Spleen (tissue), 11 donors: ENCODE results near the gene POC5. TPM values are rescaled to one million over a fixed set of nuclear protein-coding genes. Genes with fewer than 3 reads are reported as not detected.
"Not testable (repeated sequence)": the region's sequence is repeated elsewhere in the genome, so short reads cannot be mapped to it uniquely, and the experiment has no call there.

Experiments
- DNase-seq: peaks from one replicate; pipeline ENCODE4 v3.0.0-alpha.2; 2020
- H3K27ac ChIP-seq, 8 donors: fragments of 200-600 bp; sonication (generic) in 7 of 8; 1 replicate in 4 of 8; 2 replicates in 4 of 8; pipeline versions ENCODE4 v1.5.0 to v1.8.0; 2016 to 2021; ENCODE audit warnings: inconsistent platforms in 4 of 8, mild to moderate bottlenecking in 4 of 8, moderate library complexity in 1 of 8
- H3K27me3 ChIP-seq, 7 donors: fragments of 200-600 bp; sonication (generic) in 6 of 7; replicated peaks in 1 of 7; 1 replicate in 4 of 7; 2 replicates in 3 of 7; pipeline versions ENCODE4 v1.5.0 to v1.8.0; 2016 to 2021; ENCODE audit warnings: inconsistent platforms in 3 of 7, mild to moderate bottlenecking in 1 of 7
- H3K36me3 ChIP-seq, 6 donors: fragments of 200-600 bp; sonication (generic) in 5 of 6; 1 replicate in 4 of 6; 2 replicates in 2 of 6; pipeline versions ENCODE4 v1.5.0 to v1.8.0; 2016 to 2021; ENCODE audit warnings: inconsistent platforms in 2 of 6
- H3K4me1 ChIP-seq, 6 donors: fragments of 200-600 bp; sonication (generic) in 5 of 6; 1 replicate in 3 of 6; 2 replicates in 3 of 6; pipeline versions ENCODE4 v1.5.0 to v1.8.0; 2016 to 2021; ENCODE audit warnings: inconsistent platforms in 3 of 6
- H3K4me3 ChIP-seq, 8 donors: fragments of 200-600 bp; sonication (generic) in 7 of 8; 1 replicate in 4 of 8; 2 replicates in 4 of 8; pipeline versions ENCODE4 v1.5.0 to v1.8.0; 2016 to 2021; ENCODE audit warnings: inconsistent platforms in 4 of 8, mild to moderate bottlenecking in 4 of 8, moderate library complexity in 2 of 8
- H3K9me3 ChIP-seq, 8 donors: fragments of 200-600 bp; sonication (generic) in 7 of 8; 1 replicate in 4 of 8; 2 replicates in 4 of 8; pipeline versions ENCODE4 v1.5.0 to v1.8.0; 2016 to 2021; ENCODE audit warnings: inconsistent platforms in 4 of 8
- CTCF ChIP-seq, 11 experiments: fragments of 200-600 bp in 7 of 11; fragments of 450-650 bp in 4 of 11; sonication (generic) in 4 of 11; IDR thresholded peaks in 8 of 11; conservative IDR thresholded peaks in 3 of 11; 1 replicate in 7 of 11; 2 replicates in 4 of 11; pipeline versions ENCODE4 v1.4.0 to v1.8.0; 2016 to 2021; ENCODE audit warnings: antibody characterized with exemption in 11 of 11, inconsistent platforms in 4 of 11, mild to moderate bottlenecking in 1 of 11
- POLR2A ChIP-seq, 3 donors: fragments of 450-650 bp; IDR thresholded peaks; one replicate each; pipeline ENCODE4 v1.5.1; 2017; ENCODE audit warnings: antibody characterized with exemption in 3 of 3, mild to moderate bottlenecking in 1 of 3
- POLR2AphosphoS5 ChIP-seq, 3 donors: sonication (generic); formaldehyde crosslinking; IDR thresholded peaks; one replicate each; pipeline ENCODE4 v1.5.1; 2017; ENCODE audit warnings: antibody characterized with exemption in 3 of 3
- WGBS, 5 donors: extraction: QIAGEN DNeasy Blood & Tissue Kit in 3 of 5; methylation state at CpG; one replicate each; pipeline versions ENCODE4 v1.1.5 to v1.1.7; 2013 to 2018; 5-methylcytosine and 5-hydroxymethylcytosine counted together
- intact Hi-C: fragments of 100-400 bp; cut with DNase I; formaldehyde crosslinking; loops from one replicate; pipeline ENCODE4 v1.15.0; 2023; ENCODE audit warnings: low total_unique reads
- polyA plus RNA-seq, 3 donors: library from polyadenylated mRNA; stranded (reverse); fragments of 200-250 nt; gene quantifications; one replicate each; pipeline ENCODE4 v1.2.1, GENCODE V29; 2013
- total RNA-seq, 7 donors: library from RNA; depleted of rRNA in 3 of 7; stranded (reverse); fragments of >200 nt in 3 of 7; fragmentation: NEBNext Ultra II Directional in 4 of 7; extraction: Animal tissue kit (Norgen Biotek cat#: 25700) in 4 of 7; gene quantifications; one replicate each; pipeline versions ENCODE4 v1.1.0 to v1.2.1, GENCODE V29; 2016 to 2021
- donor health status: healthy with polysubstance abuse.
- donor health status: DM: no; HTN: no; CAD: no; lungs with moderate emphysema.
- donor health status: DM: no; HTN: no; CAD: no.
- donor health status: Bipolar disorder and iron deficiency.
- donor health status: healthy.
- donor health status: DM: no; HTN: no; CAD: no.
- donor health status: DM: yes; HTN: yes; CAD: no.

POC5 gene
- total and polyA plus RNA-seq, 10 donors: 11.2 to 36.0 (median 15.3) TPM

GRCh38 chr5:75727931-75728330 is 10.7 kb upstream of the POC5 start:
- Histone ChIP-seq H3K4me3 (no peak overlapping the region), H3K27me3 (no peaks in the 10 kb centered on the region), H3K9me3 (peaks cover 0 to 8% (median 0%) of the 10 kb centered on the region in 8 donors), H3K27ac (no peak overlapping the region), H3K36me3 (no peaks in the 10 kb centered on the region), H3K4me1 (no peaks in the 10 kb centered on the region)
- TF ChIP-seq CTCF (IDR thresholded peaks at IDR 0.05 in 8 of 11, conservative IDR thresholded peaks at IDR 0.05 in 3 of 11) (no peak), POLR2A (IDR thresholded peaks at IDR 0.05) (no peak), POLR2AphosphoS5 (IDR thresholded peaks at IDR 0.05) (no peak)
- intact Hi-C loops: loop anchor here (10.0 kb wide), 1 partner anchor 527 kb away; no protein-coding TSS in a partner anchor
- 80 to 89% (median 84%) methylated on average over 2 of the region's 2 CpGs for WGBS, 5 donors
- no peak for DNase-seq

- not testable (repeated sequence) for DNase-seq, H3K36me3 ChIP-seq, H3K27me3 ChIP-seq, H3K4me3 ChIP-seq, H3K9me3 ChIP-seq, H3K27ac ChIP-seq, H3K4me1 ChIP-seq
- intact Hi-C loops: loop anchor here (10.0 kb wide), 1 partner anchor 529 kb away; no protein-coding TSS in a partner anchor
Observed at GRCh38 chr5:75726224-75726623, 9.0 kb upstream of the POC5 start.

- Histone ChIP-seq H3K4me1 (no peaks in the 10 kb centered on the region), H3K9me3 (peaks cover 0 to 8% (median 0%) of the 10 kb centered on the region in 8 donors), H3K4me3 (no peak overlapping the region), H3K27ac (no peak overlapping the region), H3K27me3 (no peaks in the 10 kb centered on the region), H3K36me3 (no peaks in the 10 kb centered on the region)
- no peak for DNase-seq
- intact Hi-C loops: loop anchor here (10.0 kb wide), 1 partner anchor 531 kb away; no protein-coding TSS in a partner anchor
- no peak for TF ChIP-seq CTCF (IDR thresholded peaks at IDR 0.05 in 8 of 11, conservative IDR thresholded peaks at IDR 0.05 in 3 of 11)
- no peak for TF ChIP-seq POLR2A (IDR thresholded peaks at IDR 0.05)
- TF ChIP-seq POLR2AphosphoS5 (IDR thresholded peaks at IDR 0.05): no peak
- 80 to 94% (median 88%) methylated on average over 1 of the region's 1 CpG for WGBS, 5 donors
Observed at GRCh38 chr5:75723378-75723777, 6.1 kb upstream of the POC5 start.

- Histone ChIP-seq H3K36me3 (no peaks in the 10 kb centered on the region), H3K27ac (peak overlapping the region in 1 of 8 donors; percentile 58), H3K4me1 (peaks cover 2 to 14% (median 9%) of the 10 kb centered on the region in 6 donors), H3K4me3 (no peak overlapping the region), H3K9me3 (peaks cover 0 to 8% (median 0%) of the 10 kb centered on the region in 8 donors), H3K27me3 (no peaks in the 10 kb centered on the region)
- 79 to 91% (median 82%) methylated on average over 1 of the region's 1 CpG for WGBS, 5 donors
- DNase-seq: no peak
- TF ChIP-seq CTCF (IDR thresholded peaks at IDR 0.05 in 8 of 11, conservative IDR thresholded peaks at IDR 0.05 in 3 of 11): no peak
- TF ChIP-seq POLR2AphosphoS5 (IDR thresholded peaks at IDR 0.05): no peak
- TF ChIP-seq POLR2A (IDR thresholded peaks at IDR 0.05): no peak
- intact Hi-C loops: loop anchor here (10.0 kb wide), 1 partner anchor 533 kb away; no protein-coding TSS in a partner anchor
Observed at GRCh38 chr5:75721573-75721972, 4.3 kb upstream of the POC5 start.
